ENCODE results near the gene CCNT1. TPM values are rescaled to one million over a fixed set of nuclear protein-coding genes. Genes with fewer than 3 reads are reported as not detected.

Gene CCNT1
- 18.1 and 24.0 TPM in 2 replicates for total RNA-seq

DNA sequence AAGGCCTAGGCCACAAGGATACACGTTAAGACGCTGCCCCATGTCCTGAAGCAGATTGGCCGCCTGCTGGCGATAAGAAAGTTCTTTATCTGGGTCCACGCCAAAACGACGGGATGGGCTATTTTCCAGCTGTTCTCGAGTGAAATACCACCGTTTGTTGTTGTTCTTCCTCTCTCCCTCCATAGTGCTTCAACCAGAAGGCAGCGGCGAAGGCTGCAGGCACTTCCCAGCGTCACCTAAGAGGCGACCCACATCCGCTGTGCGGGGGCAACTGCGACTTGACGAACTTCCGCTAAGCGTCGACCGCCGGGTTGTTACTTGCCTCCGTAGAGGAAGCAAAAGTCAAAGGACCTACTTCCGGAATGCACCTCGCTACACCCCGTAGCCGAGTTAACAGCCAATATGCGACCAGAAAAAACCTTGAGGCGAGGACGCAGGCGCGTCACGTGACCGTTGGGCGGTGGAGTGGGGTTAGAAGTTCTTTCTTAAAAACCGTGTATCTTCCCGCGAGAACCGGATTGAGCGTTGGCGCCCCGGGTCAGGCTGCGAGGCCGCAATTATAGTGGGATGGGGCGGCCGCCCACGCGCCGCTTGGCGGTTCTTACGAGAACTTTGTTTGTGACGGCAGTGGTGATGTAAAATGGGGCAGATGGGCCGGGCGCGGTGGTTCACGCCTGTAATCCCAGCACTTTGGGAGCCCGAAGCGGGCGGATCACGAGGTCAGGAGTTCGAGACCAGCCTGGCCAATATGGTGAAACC lies at the start of gene CCNT1:
Gene CCNT1, minus strand, starts transcription at position 215 of the 759 bp plus-strand sequence. Its CDS starts 32 bp downstream, at position 183.

DNA sequence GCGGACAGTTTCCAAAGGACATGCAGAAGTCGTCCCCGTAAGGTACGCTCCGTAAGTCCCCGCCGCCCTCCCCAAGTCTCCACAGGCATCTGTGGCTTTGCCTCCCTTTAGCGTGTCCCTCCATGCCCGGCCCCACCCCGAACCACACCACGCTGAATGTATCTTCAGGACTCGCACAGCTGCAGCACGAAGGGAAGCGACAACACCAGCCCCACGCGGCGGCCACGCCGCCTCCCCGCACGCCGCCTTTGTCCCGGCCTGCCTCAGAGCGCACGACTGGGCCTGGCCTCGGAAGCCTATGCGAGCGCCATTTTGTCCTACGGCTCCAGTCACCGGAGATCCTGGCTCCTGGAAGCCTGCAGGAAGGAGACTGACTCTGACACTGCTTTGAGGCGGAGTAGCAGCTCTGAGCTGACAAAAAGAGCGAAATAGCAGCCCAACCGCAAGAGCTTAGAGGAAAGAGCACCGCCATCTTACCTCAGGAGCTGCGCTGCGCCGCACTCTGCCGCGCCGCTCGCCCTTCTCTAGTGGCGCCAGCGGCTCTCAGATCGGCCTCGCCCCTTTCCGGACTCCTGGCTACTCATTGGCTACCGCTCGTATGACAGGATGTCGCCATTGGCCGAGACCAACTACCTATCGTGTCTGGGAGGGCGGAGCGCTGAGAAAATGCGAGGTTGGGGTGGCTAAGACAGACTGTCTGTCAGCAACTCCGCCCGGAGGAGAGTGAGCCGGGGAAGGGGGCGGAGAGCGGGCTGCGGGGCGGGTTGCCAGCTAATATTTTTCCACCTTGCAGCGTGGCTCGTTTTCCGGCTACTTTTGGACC lies 34.6 kb downstream of the CCNT1 start, which contains the start of gene KANSL2:
Gene KANSL2, minus strand, starts transcription at position 529 of the 823 bp plus-strand sequence. CDS start 606 bp downstream, outside the sequence.

Other genes with a start within 250 kb of the CCNT1 start
- 0.09 TPM in 1 of 2 replicates, not detected in the other for gene ANP32D, start 244.1 kb downstream of the CCNT1 start, total RNA-seq
- not detected in 2 replicates for gene C12orf54, start 234.2 kb downstream of the CCNT1 start, total RNA-seq
- gene OR8S1, start 191.1 kb downstream of the CCNT1 start, total RNA-seq: not detected in 2 replicates
- not detected in 2 replicates for gene LALBA, start 146.7 kb downstream of the CCNT1 start, total RNA-seq
- 41.1 and 53.7 TPM in 2 replicates for gene KANSL2, start 34.5 kb downstream of the CCNT1 start, total RNA-seq
- 29.5 and 29.7 TPM in 2 replicates for gene ADCY6, start 72.4 kb upstream of the CCNT1 start, total RNA-seq
- 5.5 and 6.2 TPM in 2 replicates for gene CACNB3, start 101.8 kb upstream of the CCNT1 start, total RNA-seq
- gene DDX23, start 135.5 kb upstream of the CCNT1 start, total RNA-seq: 58.8 and 69.5 TPM in 2 replicates
- gene RND1, start 149.2 kb upstream of the CCNT1 start, total RNA-seq: 2.1 and 2.4 TPM in 2 replicates
- 8.3 and 11.5 TPM in 2 replicates for gene FKBP11, start 208.8 kb upstream of the CCNT1 start, total RNA-seq
- 39.1 and 40.5 TPM in 2 replicates for gene ARF3, start 240.8 kb upstream of the CCNT1 start, total RNA-seq

Measured in dermis lymphatic vessel endothelial cell (primary cell).